Liver (tissue), 9 donors: ENCODE data around the gene BID. TPM values are rescaled to one million over a fixed set of nuclear protein-coding genes. Genes with fewer than 3 reads are reported as not detected.

ENCODE experiments used
- DNase-seq: peaks from one replicate; pipeline ENCODE4 v3.0.0-alpha.2; 2017; ENCODE audit warnings: low spot score
- H3K27ac ChIP-seq, 2 donors: one replicate each; pipeline ENCODE4 v1.7.0; 2013; ENCODE audit warnings: inconsistent platforms in 2 of 2, low read length in 2 of 2, control low read depth in 1 of 2, low read depth in 1 of 2, mild to moderate bottlenecking in 1 of 2
- H3K27me3 ChIP-seq, 4 donors: one replicate each; pipeline versions ENCODE4 v1.6.1 to v1.7.0; 2013; ENCODE audit warnings: low read length in 3 of 4, inconsistent platforms in 1 of 4, mild to moderate bottlenecking in 1 of 4, moderate library complexity in 1 of 4; ENCODE audit not compliant: control insufficient read depth in 4 of 4, insufficient read depth in 4 of 4
- H3K36me3 ChIP-seq, 4 donors: one replicate each; pipeline versions ENCODE4 v1.6.1 to v1.7.0; 2013; ENCODE audit warnings: low read length in 3 of 4, mild to moderate bottlenecking in 3 of 4, low read depth in 1 of 4, moderate library complexity in 1 of 4; ENCODE audit not compliant: control insufficient read depth in 4 of 4, insufficient read depth in 3 of 4
- H3K4me1 ChIP-seq, 4 donors: one replicate each; pipeline versions ENCODE4 v1.6.1 to v1.7.0; 2013; ENCODE audit warnings: low read length in 3 of 4, mild to moderate bottlenecking in 3 of 4, moderate library complexity in 1 of 4; ENCODE audit not compliant: control insufficient read depth in 4 of 4, insufficient read depth in 4 of 4
- H3K4me3 ChIP-seq, 3 donors: one replicate each; pipeline versions ENCODE4 v1.6.1 to v1.7.0; 2013; ENCODE audit warnings: low read length in 3 of 3, control low read depth in 1 of 3, low read depth in 1 of 3, mild to moderate bottlenecking in 1 of 3
- H3K9ac ChIP-seq, 2 donors: one replicate each; pipeline ENCODE4 v1.7.0; 2013; ENCODE audit warnings: low read length in 2 of 2, mild to moderate bottlenecking in 2 of 2, moderate library complexity in 2 of 2, control low read depth in 1 of 2, low read depth in 1 of 2
- H3K9me3 ChIP-seq, 4 donors: one replicate each; pipeline versions ENCODE4 v1.6.1 to v1.7.0; 2013; ENCODE audit warnings: low read length in 3 of 4; ENCODE audit not compliant: control insufficient read depth in 4 of 4
- EGR1 ChIP-seq, 2 donors: IDR thresholded peaks; 2 replicates each; pipeline ENCODE4 v1.6.1; 2016 to 2018; ENCODE audit warnings: antibody characterized with exemption in 2 of 2, low read depth in 2 of 2
- FOXA1 ChIP-seq: IDR thresholded peaks from 2 replicates; pipeline ENCODE4 v1.6.1; 2016; ENCODE audit warnings: antibody characterized with exemption
- FOXA2 ChIP-seq: IDR thresholded peaks from 2 replicates; pipeline ENCODE4 v1.6.1; 2016; ENCODE audit warnings: antibody characterized with exemption
- GABPA ChIP-seq, 2 donors: IDR thresholded peaks in 1 of 2; conservative IDR thresholded peaks in 1 of 2; 2 replicates each; pipeline ENCODE4 v1.6.1; 2016; ENCODE audit warnings: antibody characterized with exemption in 2 of 2, mild to moderate bottlenecking in 1 of 2, moderate library complexity in 1 of 2
- HNF4A ChIP-seq, 2 donors: conservative IDR thresholded peaks; 2 replicates each; pipeline ENCODE4 v1.6.1; 2016; ENCODE audit warnings: antibody characterized with exemption in 2 of 2, mild to moderate bottlenecking in 2 of 2
- HNF4G ChIP-seq: IDR thresholded peaks from 2 replicates; pipeline ENCODE4 v1.6.1; 2016; ENCODE audit warnings: antibody characterized with exemption
- JUND ChIP-seq, 2 donors: IDR thresholded peaks; 2 replicates each; pipeline ENCODE4 v1.6.1; 2016; ENCODE audit warnings: antibody characterized with exemption in 2 of 2
- NR2F2 ChIP-seq: IDR thresholded peaks from 2 replicates; pipeline ENCODE4 v1.6.1; 2016; ENCODE audit warnings: antibody characterized with exemption
- RXRA ChIP-seq, 2 donors: IDR thresholded peaks; 2 replicates each; pipeline ENCODE4 v1.6.1; 2017 to 2018; ENCODE audit warnings: antibody characterized with exemption in 2 of 2, mild to moderate bottlenecking in 1 of 2
- SP1 ChIP-seq: IDR thresholded peaks from 2 replicates; pipeline ENCODE4 v1.6.1; 2018; ENCODE audit warnings: antibody characterized with exemption, mild to moderate bottlenecking
- TAF1 ChIP-seq: conservative IDR thresholded peaks from 2 replicates; pipeline ENCODE4 v1.6.1; 2016; ENCODE audit warnings: antibody characterized with exemption, mild to moderate bottlenecking
- WGBS: extraction: QIAGEN DNeasy Blood & Tissue Kit; methylation state at CpG from one replicate; pipeline ENCODE4 v1.1.7; 2013; 5-methylcytosine and 5-hydroxymethylcytosine counted together
- polyA plus RNA-seq, 2 donors: library from polyadenylated mRNA; stranded (reverse) in 1 of 2; unstranded in 1 of 2; fragments of 200-250 nt in 1 of 2; fragments of >200 nt in 1 of 2; fragmentation: Nextera tagmentation in 1 of 2; extraction: Ambion mirVana in 1 of 2; gene quantifications; one replicate each; pipeline versions ENCODE4 v1.2.1 to v1.2.3, GENCODE V29; 2013 to 2015
- total RNA-seq, 2 donors: library from RNA; depleted of rRNA; stranded (reverse); fragments of >200 nt; gene quantifications; one replicate each; pipeline ENCODE4 v1.2.3, GENCODE V29; 2014
- TF ChIP-seq, protein P1 (sequence below): IDR thresholded peaks from 2 replicates; pipeline ENCODE4 v1.6.1; 2016; ENCODE audit warnings: antibody characterized with exemption
- TF ChIP-seq, protein P2 (sequence below): fragments of 150-350 bp; IDR thresholded peaks from 2 replicates; pipeline ENCODE4 v1.5.1; 2017; ENCODE audit warnings: improper control_type of control experiment, low read depth, low read length; ENCODE audit not compliant: missing input control
- TF ChIP-seq, protein P3 (sequence below): IDR thresholded peaks from 2 replicates; pipeline ENCODE4 v1.6.1; 2016; ENCODE audit warnings: antibody characterized with exemption
- TF ChIP-seq, protein P4 (sequence below): IDR thresholded peaks from 2 replicates; pipeline ENCODE4 v1.6.1; 2016; ENCODE audit warnings: antibody characterized with exemption
- TF ChIP-seq, protein P5 (sequence below): IDR thresholded peaks from 2 replicates; pipeline ENCODE4 v1.6.1; 2016; ENCODE audit warnings: antibody characterized with exemption, mild to moderate bottlenecking
- donor health status: healthy.
- donor health status: healthy.
- donor health status: healthy.
- donor health status: healthy.
- donor health status: healthy.

Gene BID
- total and polyA plus RNA-seq, 4 donors = 28.7 to 66.9 (median 52.6) TPM

DNA sequence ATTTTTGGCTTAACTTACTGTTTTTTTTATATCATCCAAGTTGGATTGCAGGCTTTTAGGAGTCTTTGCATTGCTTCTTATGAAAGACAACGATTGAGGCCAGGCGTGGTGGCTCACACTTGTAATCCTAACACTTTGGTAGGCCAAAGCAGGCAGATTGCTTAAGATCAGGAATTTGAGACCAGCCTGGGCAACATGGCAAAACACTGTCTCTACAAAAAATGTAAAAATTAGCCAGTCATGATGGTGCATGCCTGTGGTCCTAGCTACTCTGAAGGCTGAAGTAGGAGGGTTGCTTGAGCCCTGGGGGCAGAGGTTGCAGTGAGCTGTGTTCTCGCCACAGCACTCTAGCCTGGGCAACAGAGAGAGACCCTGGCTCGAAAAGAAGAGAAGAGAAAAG, 56.6 kb downstream of the BID start:
- no peaks in the 10 kb centered on the region for H3K4me1 ChIP-seq
- peaks cover 0 to 3% (median 0%) of the 10 kb centered on the region in 4 donors for H3K36me3 ChIP-seq
- H3K9ac ChIP-seq = no peak overlapping the region
- DNase-seq = no peak
- 92% methylated on average over 4 of the region's 4 CpGs for WGBS
- no peaks in the 10 kb centered on the region for H3K9me3 ChIP-seq
- H3K4me3 ChIP-seq = no peak overlapping the region
- TF ChIP-seq TAF1 (no peak), SP1 (no peak), EGR1 (IDR thresholded peaks at IDR 0.05; ENCODE audit: low read depth in 2 of 2) (no peak), GABPA (IDR thresholded peaks at IDR 0.05 in 1 of 2, conservative IDR thresholded peaks at IDR 0.05 in 1 of 2) (no peak), NR2F2 (no peak), FOXA1 (no peak), JUND (IDR thresholded peaks at IDR 0.05) (no peak), HNF4A (conservative IDR thresholded peaks at IDR 0.05) (no peak), HNF4G (no peak)
- TF ChIP-seq, protein P1, sequence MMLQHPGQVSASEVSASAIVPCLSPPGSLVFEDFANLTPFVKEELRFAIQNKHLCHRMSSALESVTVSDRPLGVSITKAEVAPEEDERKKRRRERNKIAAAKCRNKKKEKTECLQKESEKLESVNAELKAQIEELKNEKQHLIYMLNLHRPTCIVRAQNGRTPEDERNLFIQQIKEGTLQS = no peak
- H3K27ac ChIP-seq = no peak overlapping the region
- no peaks in the 10 kb centered on the region for H3K27me3 ChIP-seq

DNA sequence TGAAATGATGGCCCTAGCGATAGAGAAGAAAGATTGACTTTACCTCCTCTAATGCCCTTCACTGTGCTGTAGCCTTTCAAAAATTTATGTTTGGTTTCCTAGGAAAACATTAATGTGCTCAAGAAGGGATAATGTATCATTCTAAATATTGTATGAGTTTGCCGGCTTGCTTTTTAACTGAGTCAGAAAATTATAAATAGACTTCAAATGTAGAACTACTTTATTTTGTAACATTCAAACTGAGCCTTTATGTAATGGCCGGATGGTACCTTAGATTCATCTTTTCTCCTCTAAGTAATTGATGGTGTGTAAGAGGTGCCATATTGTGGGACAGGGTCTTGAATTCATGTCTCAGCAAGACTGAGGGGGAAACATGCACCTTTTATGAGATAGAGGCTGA, 57.7 kb downstream of the BID start:
- TF ChIP-seq, protein P2, sequence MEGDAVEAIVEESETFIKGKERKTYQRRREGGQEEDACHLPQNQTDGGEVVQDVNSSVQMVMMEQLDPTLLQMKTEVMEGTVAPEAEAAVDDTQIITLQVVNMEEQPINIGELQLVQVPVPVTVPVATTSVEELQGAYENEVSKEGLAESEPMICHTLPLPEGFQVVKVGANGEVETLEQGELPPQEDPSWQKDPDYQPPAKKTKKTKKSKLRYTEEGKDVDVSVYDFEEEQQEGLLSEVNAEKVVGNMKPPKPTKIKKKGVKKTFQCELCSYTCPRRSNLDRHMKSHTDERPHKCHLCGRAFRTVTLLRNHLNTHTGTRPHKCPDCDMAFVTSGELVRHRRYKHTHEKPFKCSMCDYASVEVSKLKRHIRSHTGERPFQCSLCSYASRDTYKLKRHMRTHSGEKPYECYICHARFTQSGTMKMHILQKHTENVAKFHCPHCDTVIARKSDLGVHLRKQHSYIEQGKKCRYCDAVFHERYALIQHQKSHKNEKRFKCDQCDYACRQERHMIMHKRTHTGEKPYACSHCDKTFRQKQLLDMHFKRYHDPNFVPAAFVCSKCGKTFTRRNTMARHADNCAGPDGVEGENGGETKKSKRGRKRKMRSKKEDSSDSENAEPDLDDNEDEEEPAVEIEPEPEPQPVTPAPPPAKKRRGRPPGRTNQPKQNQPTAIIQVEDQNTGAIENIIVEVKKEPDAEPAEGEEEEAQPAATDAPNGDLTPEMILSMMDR = no peak
- TF ChIP-seq NR2F2 (no peak), FOXA1 (no peak)
- TF ChIP-seq, protein P3, sequence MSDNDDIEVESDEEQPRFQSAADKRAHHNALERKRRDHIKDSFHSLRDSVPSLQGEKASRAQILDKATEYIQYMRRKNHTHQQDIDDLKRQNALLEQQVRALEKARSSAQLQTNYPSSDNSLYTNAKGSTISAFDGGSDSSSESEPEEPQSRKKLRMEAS = no peak
- TF ChIP-seq, protein P4, sequence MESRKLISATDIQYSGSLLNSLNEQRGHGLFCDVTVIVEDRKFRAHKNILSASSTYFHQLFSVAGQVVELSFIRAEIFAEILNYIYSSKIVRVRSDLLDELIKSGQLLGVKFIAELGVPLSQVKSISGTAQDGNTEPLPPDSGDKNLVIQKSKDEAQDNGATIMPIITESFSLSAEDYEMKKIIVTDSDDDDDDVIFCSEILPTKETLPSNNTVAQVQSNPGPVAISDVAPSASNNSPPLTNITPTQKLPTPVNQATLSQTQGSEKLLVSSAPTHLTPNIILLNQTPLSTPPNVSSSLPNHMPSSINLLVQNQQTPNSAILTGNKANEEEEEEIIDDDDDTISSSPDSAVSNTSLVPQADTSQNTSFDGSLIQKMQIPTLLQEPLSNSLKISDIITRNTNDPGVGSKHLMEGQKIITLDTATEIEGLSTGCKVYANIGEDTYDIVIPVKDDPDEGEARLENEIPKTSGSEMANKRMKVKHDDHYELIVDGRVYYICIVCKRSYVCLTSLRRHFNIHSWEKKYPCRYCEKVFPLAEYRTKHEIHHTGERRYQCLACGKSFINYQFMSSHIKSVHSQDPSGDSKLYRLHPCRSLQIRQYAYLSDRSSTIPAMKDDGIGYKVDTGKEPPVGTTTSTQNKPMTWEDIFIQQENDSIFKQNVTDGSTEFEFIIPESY = no peak
- Histone ChIP-seq H3K9ac (no peak overlapping the region), H3K27me3 (no peaks in the 10 kb centered on the region), H3K4me1 (no peaks in the 10 kb centered on the region), H3K27ac (no peak overlapping the region), H3K9me3 (no peaks in the 10 kb centered on the region), H3K4me3 (no peak overlapping the region), H3K36me3 (peaks cover 0 to 3% (median 0%) of the 10 kb centered on the region in 4 donors)
- DNase-seq = no peak
- WGBS = 97% methylated on average over 3 of the region's 3 CpGs

DNA sequence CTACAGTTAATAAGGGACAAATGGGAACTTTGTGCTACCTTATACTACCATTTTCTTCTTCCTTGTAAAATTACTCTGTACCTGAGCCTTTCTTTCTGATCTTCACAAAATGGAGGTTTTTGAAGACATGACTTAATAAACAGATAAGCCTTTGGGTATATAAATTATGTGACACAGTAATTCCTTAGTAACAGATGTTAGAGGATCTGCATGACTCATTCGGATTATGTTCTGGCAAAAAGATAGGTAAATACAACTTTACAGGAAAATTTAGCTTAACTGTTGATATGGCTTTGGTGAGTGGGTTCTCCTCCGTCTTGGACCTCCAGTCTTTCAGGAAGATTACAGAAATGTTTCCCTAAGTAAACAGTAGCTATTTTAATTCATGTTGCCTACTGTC, 61.8 kb downstream of the BID start:
- Histone ChIP-seq H3K9ac (no peak overlapping the region), H3K27me3 (no peaks in the 10 kb centered on the region), H3K36me3 (peaks cover 0 to 3% (median 1%) of the 10 kb centered on the region in 4 donors), H3K27ac (no peak overlapping the region), H3K4me3 (no peak overlapping the region), H3K4me1 (peaks cover 0 to 3% (median under 1%) of the 10 kb centered on the region in 4 donors), H3K9me3 (no peaks in the 10 kb centered on the region)
- no peak for DNase-seq
- 93% methylated on average over 2 of the region's 2 CpGs for WGBS
- TF ChIP-seq EGR1 (IDR thresholded peaks at IDR 0.05; ENCODE audit: low read depth in 2 of 2) = no peak
- TF ChIP-seq GABPA (IDR thresholded peaks at IDR 0.05 in 1 of 2, conservative IDR thresholded peaks at IDR 0.05 in 1 of 2) = no peak
- TF ChIP-seq, protein P2 = no peak
- TF ChIP-seq, protein P5, sequence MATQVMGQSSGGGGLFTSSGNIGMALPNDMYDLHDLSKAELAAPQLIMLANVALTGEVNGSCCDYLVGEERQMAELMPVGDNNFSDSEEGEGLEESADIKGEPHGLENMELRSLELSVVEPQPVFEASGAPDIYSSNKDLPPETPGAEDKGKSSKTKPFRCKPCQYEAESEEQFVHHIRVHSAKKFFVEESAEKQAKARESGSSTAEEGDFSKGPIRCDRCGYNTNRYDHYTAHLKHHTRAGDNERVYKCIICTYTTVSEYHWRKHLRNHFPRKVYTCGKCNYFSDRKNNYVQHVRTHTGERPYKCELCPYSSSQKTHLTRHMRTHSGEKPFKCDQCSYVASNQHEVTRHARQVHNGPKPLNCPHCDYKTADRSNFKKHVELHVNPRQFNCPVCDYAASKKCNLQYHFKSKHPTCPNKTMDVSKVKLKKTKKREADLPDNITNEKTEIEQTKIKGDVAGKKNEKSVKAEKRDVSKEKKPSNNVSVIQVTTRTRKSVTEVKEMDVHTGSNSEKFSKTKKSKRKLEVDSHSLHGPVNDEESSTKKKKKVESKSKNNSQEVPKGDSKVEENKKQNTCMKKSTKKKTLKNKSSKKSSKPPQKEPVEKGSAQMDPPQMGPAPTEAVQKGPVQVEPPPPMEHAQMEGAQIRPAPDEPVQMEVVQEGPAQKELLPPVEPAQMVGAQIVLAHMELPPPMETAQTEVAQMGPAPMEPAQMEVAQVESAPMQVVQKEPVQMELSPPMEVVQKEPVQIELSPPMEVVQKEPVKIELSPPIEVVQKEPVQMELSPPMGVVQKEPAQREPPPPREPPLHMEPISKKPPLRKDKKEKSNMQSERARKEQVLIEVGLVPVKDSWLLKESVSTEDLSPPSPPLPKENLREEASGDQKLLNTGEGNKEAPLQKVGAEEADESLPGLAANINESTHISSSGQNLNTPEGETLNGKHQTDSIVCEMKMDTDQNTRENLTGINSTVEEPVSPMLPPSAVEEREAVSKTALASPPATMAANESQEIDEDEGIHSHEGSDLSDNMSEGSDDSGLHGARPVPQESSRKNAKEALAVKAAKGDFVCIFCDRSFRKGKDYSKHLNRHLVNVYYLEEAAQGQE = no peak
- TF ChIP-seq FOXA1 = no peak
- TF ChIP-seq FOXA2 = no peak
- TF ChIP-seq JUND (IDR thresholded peaks at IDR 0.05) = no peak
- no peak for TF ChIP-seq RXRA (IDR thresholded peaks at IDR 0.05)
- no peak for TF ChIP-seq TAF1
- no peak for TF ChIP-seq HNF4G
- no peak for TF ChIP-seq SP1
- TF ChIP-seq, protein P3 = no peak
- TF ChIP-seq HNF4A (conservative IDR thresholded peaks at IDR 0.05) = no peak
